ENCODE results near the gene UBE3D.

- TF ChIP-seq CTCF (IDR thresholded peaks at IDR 0.05; ENCODE audit: poor library complexity): no peak
- TF ChIP-seq EZH2 (IDR thresholded peaks at IDR 0.05; ENCODE audit: borderline replicate concordance): no peak
- TF ChIP-seq EZH2phosphoT487 (IDR thresholded peaks at IDR 0.05; ENCODE audit: low read depth, severe bottlenecking, unreplicated experiment): no peak
Observed at GRCh38 chr6:82865461-82865860, 200.2 kb downstream of the UBE3D start.
